HepG2 (cell line): ENCODE measurements around the gene NHSL1. TPM values are rescaled to one million over a fixed set of nuclear protein-coding genes. Genes with fewer than 3 reads are reported as not detected.

Source experiments
- ATAD3A ChIP-seq: sonication (generic); formaldehyde crosslinking; IDR thresholded peaks from 2 replicates; pipeline ENCODE4 v1.4.0; 2020; ENCODE audit warnings: missing genetic modification reagents
- HNRNPUL1 ChIP-seq: fragments of 200-400 bp; formaldehyde crosslinking; IDR thresholded peaks from 2 replicates; pipeline ENCODE4 v1.6.1; 2017; ENCODE audit warnings: low read depth, mild to moderate bottlenecking, low read length, moderate library complexity
- KAT8 ChIP-seq: IDR thresholded peaks from 2 replicates; pipeline ENCODE4 v1.6.1; 2016; ENCODE audit warnings: missing genetic modification reagents, missing compliant biosample characterization
- KDM3A ChIP-seq: IDR thresholded peaks from 2 replicates; pipeline ENCODE4 v1.6.1; 2018; ENCODE audit warnings: low read depth, missing compliant biosample characterization
- MEF2D ChIP-seq: sonication (generic); formaldehyde crosslinking; IDR thresholded peaks from 2 replicates; pipeline ENCODE4 v1.5.1; 2020; ENCODE audit warnings: mild to moderate bottlenecking, missing genetic modification reagents
- NFKB2 ChIP-seq: sonication (generic); formaldehyde crosslinking; IDR thresholded peaks from 2 replicates; pipeline ENCODE4 v1.4.0; 2020; ENCODE audit warnings: missing genetic modification reagents, borderline replicate concordance
- NFKBIZ ChIP-seq: IDR thresholded peaks from 2 replicates; pipeline ENCODE4 v1.6.1; 2018; ENCODE audit warnings: missing genetic modification reagents, missing compliant biosample characterization
- SALL1 ChIP-seq: sonication (generic); formaldehyde crosslinking; IDR thresholded peaks from 2 replicates; pipeline ENCODE4 v1.8.0; 2022; ENCODE audit warnings: mild to moderate bottlenecking, missing genetic modification reagents
- SRF ChIP-seq: IDR thresholded peaks from 2 replicates; pipeline ENCODE4 v1.6.1; 2011; ENCODE audit warnings: mild to moderate bottlenecking, low read depth, low read length, moderate library complexity
- WIZ ChIP-seq: sonication (generic); formaldehyde crosslinking; IDR thresholded peaks from 2 replicates; pipeline ENCODE4 v1.5.1; 2020; ENCODE audit warnings: mild to moderate bottlenecking, missing genetic modification reagents
- ZMYM2 ChIP-seq: sonication (generic); formaldehyde crosslinking; IDR thresholded peaks from 2 replicates; pipeline ENCODE4 v1.8.0; 2022; ENCODE audit warnings: mild to moderate bottlenecking, missing genetic modification reagents
- ZNF296 ChIP-seq: sonication (generic); formaldehyde crosslinking; conservative IDR thresholded peaks from 2 replicates; pipeline ENCODE4 v1.5.0; 2020; ENCODE audit warnings: mild to moderate bottlenecking, missing genetic modification reagents
- ZNF556 ChIP-seq: sonication (generic); formaldehyde crosslinking; IDR thresholded peaks from 2 replicates; pipeline ENCODE4 v1.4.0; 2020; ENCODE audit warnings: mild to moderate bottlenecking, missing genetic modification reagents, borderline replicate concordance
- ZNF619 ChIP-seq: sonication (generic); formaldehyde crosslinking; IDR thresholded peaks from 2 replicates; pipeline ENCODE4 v1.4.0; 2020; ENCODE audit warnings: mild to moderate bottlenecking, missing genetic modification reagents
- ZNF644 ChIP-seq: IDR thresholded peaks from 2 replicates; pipeline ENCODE4 v1.6.1; 2016; ENCODE audit warnings: low read depth
- ZNF761 ChIP-seq: sonication (generic); formaldehyde crosslinking; conservative IDR thresholded peaks from 2 replicates; pipeline ENCODE4 v1.4.0; 2020; ENCODE audit warnings: mild to moderate bottlenecking, missing genetic modification reagents
- polyA plus RNA-seq, 8 experiments: library from polyadenylated mRNA; depleted of rRNA in 3 of 8; stranded (reverse) in 7 of 8; unstranded in 1 of 8; fragments of >200 nt; fragmentation: Illumina TruSeq in 4 of 8; extraction: Trizol in 4 of 8; gene quantifications; 2 replicates each; pipeline versions ENCODE4 v1.2.1 to v1.2.3, GENCODE V29; 2011 to 2016; ENCODE audit warnings: low read depth in 4 of 8, missing spikeins in 1 of 8, mixed read lengths in 1 of 8; ENCODE audit not compliant: insufficient read depth in 1 of 8
- total RNA-seq, 5 experiments: library from RNA; depleted of rRNA; stranded (reverse); fragments of >200 nt; fragmentation: Illumina TruSeq; extraction: Trizol; gene quantifications; 2 replicates each; pipeline ENCODE4 v1.2.3, GENCODE V29; 2016; ENCODE audit warnings: low read depth in 1 of 5
- TF ChIP-seq, protein P1 (sequence below): sonication (generic); formaldehyde crosslinking; IDR thresholded peaks from 2 replicates; pipeline ENCODE4 v1.5.1; 2020; ENCODE audit warnings: mild to moderate bottlenecking, missing genetic modification reagents

The NHSL1 gene
- total and polyA plus RNA-seq, 2 of the 13 experiments (the other 11 are each of a cell fraction or from before 2014, with no cell fraction given) = 24.9 to 53.6 TPM

- 0 out of 2 replicates have a peak, but pooled peaks have one; percentile 5 for TF ChIP-seq NFKB2
- no peak for TF ChIP-seq ZNF556 (CRISPR knock-in tag)
- no peak for TF ChIP-seq KAT8 (CRISPR knock-in tag)
- TF ChIP-seq KDM3A (CRISPR knock-in tag) = no peak
- TF ChIP-seq MEF2D (CRISPR knock-in tag) = peak; percentile 22; the same call in 1 of the 2 replicates
- 0 out of 2 replicates have a peak, but pooled peaks have one; percentile 22 for TF ChIP-seq ZMYM2 (CRISPR knock-in tag)
- TF ChIP-seq, protein P1, sequence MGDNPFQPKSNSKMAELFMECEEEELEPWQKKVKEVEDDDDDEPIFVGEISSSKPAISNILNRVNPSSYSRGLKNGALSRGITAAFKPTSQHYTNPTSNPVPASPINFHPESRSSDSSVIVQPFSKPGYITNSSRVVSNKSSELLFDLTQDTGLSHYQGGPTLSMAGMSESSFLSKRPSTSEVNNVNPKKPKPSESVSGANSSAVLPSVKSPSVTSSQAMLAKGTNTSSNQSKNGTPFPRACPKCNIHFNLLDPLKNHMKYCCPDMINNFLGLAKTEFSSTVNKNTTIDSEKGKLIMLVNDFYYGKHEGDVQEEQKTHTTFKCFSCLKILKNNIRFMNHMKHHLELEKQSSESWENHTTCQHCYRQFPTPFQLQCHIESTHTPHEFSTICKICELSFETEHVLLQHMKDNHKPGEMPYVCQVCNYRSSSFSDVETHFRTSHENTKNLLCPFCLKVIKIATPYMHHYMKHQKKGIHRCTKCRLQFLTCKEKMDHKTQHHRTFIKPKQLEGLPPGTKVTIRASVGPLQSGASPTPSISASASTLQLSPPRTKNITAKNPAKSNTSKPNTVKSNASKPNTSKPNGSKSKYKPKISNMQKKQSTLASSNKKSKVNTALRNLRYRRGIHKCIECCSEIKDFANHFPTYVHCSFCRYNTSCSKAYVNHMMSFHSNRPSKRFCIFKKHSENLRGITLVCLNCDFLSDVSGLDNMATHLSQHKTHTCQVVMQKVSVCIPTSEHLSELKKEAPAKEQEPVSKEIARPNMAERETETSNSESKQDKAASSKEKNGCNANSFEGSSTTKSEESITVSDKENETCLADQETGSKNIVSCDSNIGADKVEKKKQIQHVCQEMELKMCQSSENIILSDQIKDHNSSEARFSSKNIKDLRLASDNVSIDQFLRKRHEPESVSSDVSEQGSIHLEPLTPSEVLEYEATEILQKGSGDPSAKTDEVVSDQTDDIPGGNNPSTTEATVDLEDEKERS (CRISPR knock-in tag) = peak; percentile 40; the same call in 1 of the 2 replicates
- TF ChIP-seq WIZ (CRISPR knock-in tag) = no peak
- no peak for TF ChIP-seq ZNF644 (CRISPR knock-in tag)
- TF ChIP-seq SRF = no peak
- TF ChIP-seq ZNF296 (CRISPR knock-in tag) = 0 out of 2 replicates have a peak, but pooled peaks have one; percentile 58
- TF ChIP-seq NFKBIZ = no peak
- TF ChIP-seq ZNF619 (CRISPR knock-in tag) = no peak
- TF ChIP-seq HNRNPUL1 = no peak
- TF ChIP-seq ATAD3A (CRISPR knock-in tag) = no peak
- TF ChIP-seq ZNF761 = peak; percentile 12; the same call in 1 of the 2 replicates
- peak; percentile 44 for TF ChIP-seq SALL1 (CRISPR knock-in tag)
Observed at GRCh38 chr6:138403324-138403800, 95.9 kb downstream of the NHSL1 start (continued).
